Measurements from ENCODE around the gene AVEN.

AVEN gene

GRCh38 chr15:33941279-33942063, 97.5 kb downstream of the AVEN start:
- no peak overlapping the region for H3K4me3 ChIP-seq (ENCODE audit: low read length, poor library complexity, severe bottlenecking)
- H3K9ac ChIP-seq (ENCODE audit: low read depth, low read length, poor library complexity, severe bottlenecking) = no peak overlapping the region
- TF ChIP-seq EZH2phosphoT487 (IDR thresholded peaks at IDR 0.05; ENCODE audit: borderline replicate concordance) (no peak), CTCF (conservative IDR thresholded peaks at IDR 0.05; ENCODE audit: low read length) (no peak)
- H3F3A ChIP-seq (ENCODE audit: low read depth) = no peaks in the 10 kb centered on the region
- no peaks in the 10 kb centered on the region for H3K9me3 ChIP-seq (ENCODE audit: insufficient read depth, low read depth, low read length)
- H3K4me2 ChIP-seq (ENCODE audit: low read depth, low read length, poor library complexity, severe bottlenecking) = no peak overlapping the region
- H2AFZ ChIP-seq (ENCODE audit: low read length) = no peak overlapping the region
- no peaks in the 10 kb centered on the region for H3K9me2 ChIP-seq (replicated peaks; ENCODE audit: low read depth, low read length)
- H3K36me3 ChIP-seq (ENCODE audit: insufficient read depth, low read length) = no peaks in the 10 kb centered on the region
- no peaks in the 10 kb centered on the region for H3K79me2 ChIP-seq (ENCODE audit: insufficient read depth, low read length)
- H4K20me1 ChIP-seq (ENCODE audit: insufficient read depth, low read length, poor library complexity, severe bottlenecking) = no peaks in the 10 kb centered on the region
- H3K27me3 ChIP-seq (ENCODE audit: insufficient read depth, low read length, poor library complexity, severe bottlenecking) = no peaks in the 10 kb centered on the region
- H3K4me1 ChIP-seq (ENCODE audit: insufficient read depth, low read length, poor library complexity, severe bottlenecking) = no peaks in the 10 kb centered on the region

- Histone ChIP-seq H2AFZ (ENCODE audit: low read length) (no peak overlapping the region), H3F3A (ENCODE audit: low read depth) (no peaks in the 10 kb centered on the region), H3K9me3 (ENCODE audit: insufficient read depth, low read depth, low read length) (no peaks in the 10 kb centered on the region), H3K36me3 (ENCODE audit: insufficient read depth, low read length) (no peaks in the 10 kb centered on the region), H4K20me1 (ENCODE audit: insufficient read depth, low read length, poor library complexity, severe bottlenecking) (no peaks in the 10 kb centered on the region), H3K27me3 (ENCODE audit: insufficient read depth, low read length, poor library complexity, severe bottlenecking) (no peaks in the 10 kb centered on the region), H3K79me2 (ENCODE audit: insufficient read depth, low read length) (no peaks in the 10 kb centered on the region), H3K4me3 (ENCODE audit: low read length, poor library complexity, severe bottlenecking) (no peak overlapping the region), H3K9ac (ENCODE audit: low read depth, low read length, poor library complexity, severe bottlenecking) (no peak overlapping the region), H3K4me2 (ENCODE audit: low read depth, low read length, poor library complexity, severe bottlenecking) (no peak overlapping the region), H3K9me2 (replicated peaks; ENCODE audit: low read depth, low read length) (no peaks in the 10 kb centered on the region), H3K4me1 (ENCODE audit: insufficient read depth, low read length, poor library complexity, severe bottlenecking) (no peaks in the 10 kb centered on the region)
- TF ChIP-seq EZH2phosphoT487 (IDR thresholded peaks at IDR 0.05; ENCODE audit: borderline replicate concordance) (no peak), CTCF (conservative IDR thresholded peaks at IDR 0.05; ENCODE audit: low read length) (no peak)
Measured at GRCh38 chr15:33934921-33935320, 104.1 kb downstream of the AVEN start.

GRCh38 chr15:33934396-33934795, 104.6 kb downstream of the AVEN start:
- H3K4me1 ChIP-seq (ENCODE audit: insufficient read depth, low read length, poor library complexity, severe bottlenecking) = no peaks in the 10 kb centered on the region
- no peak overlapping the region for H3K4me3 ChIP-seq (ENCODE audit: low read length, poor library complexity, severe bottlenecking)
- H3K9me3 ChIP-seq (ENCODE audit: insufficient read depth, low read depth, low read length) = no peaks in the 10 kb centered on the region
- H3F3A ChIP-seq (ENCODE audit: low read depth) = no peaks in the 10 kb centered on the region
- H3K9me2 ChIP-seq (replicated peaks; ENCODE audit: low read depth, low read length) = no peaks in the 10 kb centered on the region
- H4K20me1 ChIP-seq (ENCODE audit: insufficient read depth, low read length, poor library complexity, severe bottlenecking) = no peaks in the 10 kb centered on the region
- no peak for TF ChIP-seq EZH2phosphoT487 (IDR thresholded peaks at IDR 0.05; ENCODE audit: borderline replicate concordance)
- no peaks in the 10 kb centered on the region for H3K79me2 ChIP-seq (ENCODE audit: insufficient read depth, low read length)
- no peaks in the 10 kb centered on the region for H3K27me3 ChIP-seq (ENCODE audit: insufficient read depth, low read length, poor library complexity, severe bottlenecking)
- no peak overlapping the region for H3K4me2 ChIP-seq (ENCODE audit: low read depth, low read length, poor library complexity, severe bottlenecking)
- H2AFZ ChIP-seq (ENCODE audit: low read length) = no peak overlapping the region
- no peak overlapping the region for H3K9ac ChIP-seq (ENCODE audit: low read depth, low read length, poor library complexity, severe bottlenecking)
- H3K36me3 ChIP-seq (ENCODE audit: insufficient read depth, low read length) = no peaks in the 10 kb centered on the region

GRCh38 chr15:33932734-33933133, 106.3 kb downstream of the AVEN start:
- Histone ChIP-seq H3K79me2 (ENCODE audit: insufficient read depth, low read length) (no peaks in the 10 kb centered on the region), H3K9ac (ENCODE audit: low read depth, low read length, poor library complexity, severe bottlenecking) (no peak overlapping the region), H3K27me3 (ENCODE audit: insufficient read depth, low read length, poor library complexity, severe bottlenecking) (no peaks in the 10 kb centered on the region), H2AFZ (ENCODE audit: low read length) (no peak overlapping the region), H3K4me2 (ENCODE audit: low read depth, low read length, poor library complexity, severe bottlenecking) (no peak overlapping the region), H3K4me1 (ENCODE audit: insufficient read depth, low read length, poor library complexity, severe bottlenecking) (no peaks in the 10 kb centered on the region), H3F3A (ENCODE audit: low read depth) (no peaks in the 10 kb centered on the region), H3K4me3 (ENCODE audit: low read length, poor library complexity, severe bottlenecking) (no peak overlapping the region), H4K20me1 (ENCODE audit: insufficient read depth, low read length, poor library complexity, severe bottlenecking) (no peaks in the 10 kb centered on the region), H3K9me3 (ENCODE audit: insufficient read depth, low read depth, low read length) (no peaks in the 10 kb centered on the region), H3K9me2 (replicated peaks; ENCODE audit: low read depth, low read length) (no peaks in the 10 kb centered on the region), H3K36me3 (ENCODE audit: insufficient read depth, low read length) (no peaks in the 10 kb centered on the region)
- TF ChIP-seq EZH2phosphoT487 (IDR thresholded peaks at IDR 0.05; ENCODE audit: borderline replicate concordance) = no peak
- no peak for TF ChIP-seq CTCF (conservative IDR thresholded peaks at IDR 0.05; ENCODE audit: low read length)
